ENCODE results near the gene CDHR3. TPM values are rescaled to one million over a fixed set of nuclear protein-coding genes. Genes with fewer than 3 reads are reported as not detected.
"Not testable (repeated sequence)": the region's sequence is repeated elsewhere in the genome, so short reads cannot be mapped to it uniquely, and the experiment has no call there.

CDHR3 gene
- total RNA-seq, 4 donors from 2014 or later, result 6.6 to 11.6 (median 8.9) TPM

- DNase-seq (ENCODE audit: low spot score) (no peak), ATAC-seq (ENCODE audit: low FRiP score) (no peak)
- no peak for TF ChIP-seq CTCF (IDR thresholded peaks at IDR 0.05)
Measured at GRCh38 chr7:105941596-105941995, 21.5 kb upstream of the CDHR3 start.

- DNase-seq (ENCODE audit: low spot score) (no peak), ATAC-seq (ENCODE audit: low FRiP score) (no peak)
- TF ChIP-seq CTCF (IDR thresholded peaks at IDR 0.05), result no peak
Measured at GRCh38 chr7:105943486-105943885, 19.6 kb upstream of the CDHR3 start.

- TF ChIP-seq CTCF (IDR thresholded peaks at IDR 0.05), result no peak
- ATAC-seq (ENCODE audit: low FRiP score) (no peak), DNase-seq (ENCODE audit: low spot score) (no peak)
Measured at GRCh38 chr7:105945848-105946247, 17.2 kb upstream of the CDHR3 start.

- no peak for TF ChIP-seq CTCF (IDR thresholded peaks at IDR 0.05)
- DNase-seq (ENCODE audit: low spot score) (no peak), ATAC-seq (ENCODE audit: low FRiP score) (no peak)
Measured at GRCh38 chr7:105951597-105951996, 11.5 kb upstream of the CDHR3 start.

- TF ChIP-seq CTCF (IDR thresholded peaks at IDR 0.05), result no peak
- ATAC-seq (ENCODE audit: low FRiP score) (no peak), DNase-seq (ENCODE audit: low spot score) (no peak)
Measured at GRCh38 chr7:105952917-105953595, 10.0 kb upstream of the CDHR3 start.

GRCh38 chr7:105954711-105955110, 8.4 kb upstream of the CDHR3 start:
- DNase-seq (ENCODE audit: low spot score), result no peak
- no peak for ATAC-seq (ENCODE audit: low FRiP score)
- TF ChIP-seq CTCF (IDR thresholded peaks at IDR 0.05), result no peak

- ATAC-seq (ENCODE audit: low FRiP score); DNase-seq (ENCODE audit: low spot score): not testable (repeated sequence)
Measured at GRCh38 chr7:105955651-105956466, 7.2 kb upstream of the CDHR3 start.
